HG03060 (cell line): ENCODE measurements around the gene THEM4.
"Not testable (repeated sequence)": the region's sequence is repeated elsewhere in the genome, so short reads cannot be mapped to it uniquely, and the experiment has no call there.

Experiments used
- ATAC-seq: cut with Tn5 transposase; IDR thresholded peaks from one replicate; pipeline ENCODE4 v1.9.1; 2021; ENCODE audit warnings: low read depth, moderate number of reproducible peaks; ENCODE audit not compliant: unreplicated experiment

The THEM4 gene

GRCh38 chr1:151860504-151861187 is 48.7 kb downstream of the THEM4 start:
- ATAC-seq, result no peak

GRCh38 chr1:151859891-151860293 is 49.4 kb downstream of the THEM4 start:
- ATAC-seq, result no peak

DNA sequence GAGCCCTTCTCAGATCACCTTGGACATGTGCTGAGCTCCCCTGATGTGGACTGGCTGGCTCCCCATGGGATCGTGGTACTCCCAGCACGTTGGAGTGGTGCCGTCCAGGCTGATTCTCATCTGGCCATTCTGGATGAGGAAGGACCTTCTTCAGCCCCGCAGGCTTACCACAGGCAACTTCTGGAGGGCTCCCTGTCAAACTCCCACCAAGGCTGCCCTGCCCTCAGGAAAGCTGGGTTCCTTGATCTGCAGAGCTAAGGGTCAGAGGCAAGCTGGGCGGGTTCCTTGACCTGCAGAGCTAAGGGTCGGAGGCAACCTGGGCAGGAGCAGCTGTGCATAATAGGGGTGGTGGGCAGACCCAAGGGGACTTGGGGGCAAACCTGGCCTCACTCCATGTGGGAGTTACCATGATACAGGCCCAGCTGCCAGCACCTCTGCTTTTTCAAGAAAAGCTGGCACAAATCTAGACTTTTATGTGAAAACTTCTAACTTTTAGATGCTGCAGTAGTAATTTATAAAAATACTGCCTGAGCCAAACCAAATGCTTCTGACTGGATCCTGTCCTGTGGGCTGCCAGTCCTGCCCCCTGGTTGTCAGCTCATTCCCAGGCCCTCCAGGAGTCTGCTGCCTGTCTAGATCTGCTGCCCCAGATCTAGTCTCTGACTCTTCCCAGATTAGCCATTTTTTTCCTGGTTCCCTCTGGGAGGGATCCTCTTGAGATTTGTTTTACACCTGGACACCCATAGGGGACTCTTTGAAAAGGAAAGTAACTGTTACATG is 50.2 kb downstream of the THEM4 start:
- no peak for ATAC-seq

GRCh38 chr1:151858030-151858746 is 51.1 kb downstream of the THEM4 start:
- ATAC-seq, result no peak

DNA sequence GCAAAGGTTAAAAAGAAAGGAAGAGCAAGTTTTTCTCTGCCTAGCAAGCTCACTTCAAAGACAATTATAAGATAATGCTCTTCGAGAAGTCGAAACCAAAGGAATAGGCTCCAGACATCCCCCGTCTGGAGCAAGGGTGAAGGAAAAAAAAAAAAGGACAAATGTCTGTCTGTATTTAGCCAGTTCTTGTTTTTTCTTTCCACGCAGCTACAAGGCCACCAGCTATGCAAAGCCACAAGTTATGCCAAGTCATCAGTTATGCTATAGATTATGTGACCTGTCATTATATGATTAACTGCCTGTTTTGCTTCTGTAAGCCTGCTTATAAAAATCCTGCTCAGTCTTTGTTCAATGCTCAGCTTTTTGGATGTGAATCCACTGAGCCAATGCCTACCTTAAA is 53.4 kb downstream of the THEM4 start:
- ATAC-seq, result no peak

DNA sequence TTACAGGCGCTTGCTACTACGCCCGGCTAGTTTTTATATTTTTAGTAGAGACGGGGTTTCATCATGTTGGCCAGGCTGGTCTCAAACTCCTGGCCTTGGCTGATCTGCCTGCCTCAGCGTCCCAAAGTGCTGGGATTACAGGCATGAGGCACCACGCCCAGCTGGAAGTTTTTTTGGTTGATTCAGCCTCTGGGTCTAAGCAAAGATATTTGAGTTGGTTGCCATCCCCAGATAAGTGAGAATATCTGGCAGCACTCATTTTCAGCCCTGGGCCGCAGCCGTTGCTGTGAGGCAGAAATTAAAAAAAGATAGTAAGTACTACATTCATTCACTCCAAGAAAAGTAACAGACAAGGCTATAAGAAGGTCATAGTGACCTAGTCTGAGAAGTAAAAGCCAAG is 53.8 kb downstream of the THEM4 start:
- not testable (repeated sequence) for ATAC-seq

DNA sequence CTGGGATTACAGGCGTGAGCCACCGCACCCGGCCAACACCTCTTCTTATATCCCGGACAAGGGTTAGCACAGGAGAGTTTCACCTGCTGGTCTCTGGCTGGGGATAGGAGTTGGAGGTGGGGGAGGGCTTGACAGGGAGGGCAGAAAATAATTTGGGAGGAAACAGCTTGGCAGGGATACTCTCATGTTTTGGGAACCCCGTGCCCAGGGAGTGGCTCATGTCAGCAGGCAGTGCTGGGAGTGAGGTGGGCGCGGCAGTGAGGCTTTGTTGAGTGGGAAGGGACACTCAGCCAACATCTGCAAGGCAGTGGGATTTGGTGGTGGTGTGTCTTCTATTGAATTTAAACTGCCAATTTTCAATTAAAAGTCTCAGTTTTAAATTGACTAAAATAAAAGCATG is 54.7 kb downstream of the THEM4 start:
- ATAC-seq, result no peak

DNA sequence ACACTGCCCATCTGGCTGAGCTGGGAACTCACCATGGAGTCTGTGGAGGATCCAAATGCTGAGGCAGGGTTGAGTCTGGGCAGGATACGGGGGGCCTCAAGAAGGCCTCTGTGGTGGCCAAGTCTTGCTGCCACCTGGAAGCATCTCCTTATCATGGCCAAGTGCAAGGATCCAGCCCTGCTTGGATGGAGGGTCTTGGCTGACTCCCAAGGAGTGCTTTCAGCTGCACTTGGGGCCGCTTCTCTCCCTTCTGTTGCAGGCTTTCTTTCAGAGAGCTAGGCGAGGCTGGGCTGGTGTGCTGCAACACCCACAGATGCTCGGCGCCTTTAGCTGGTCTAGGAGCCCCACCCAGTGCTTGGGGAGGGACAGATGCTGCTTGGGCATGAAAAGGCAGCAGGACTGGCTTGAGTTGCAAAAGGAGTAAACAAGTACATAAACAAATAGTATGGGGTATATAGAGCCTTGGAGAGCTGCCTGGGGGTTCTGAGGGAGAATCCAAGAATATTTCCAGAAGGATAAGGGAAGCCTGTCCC is 55.8 kb downstream of the THEM4 start, which contains the start of gene THEM5:
Gene THEM5, minus strand, starts transcription at position 302 of the 533 bp plus-strand sequence. Its CDS starts 147 bp downstream, at position 155.
- ATAC-seq, result no peak

DNA sequence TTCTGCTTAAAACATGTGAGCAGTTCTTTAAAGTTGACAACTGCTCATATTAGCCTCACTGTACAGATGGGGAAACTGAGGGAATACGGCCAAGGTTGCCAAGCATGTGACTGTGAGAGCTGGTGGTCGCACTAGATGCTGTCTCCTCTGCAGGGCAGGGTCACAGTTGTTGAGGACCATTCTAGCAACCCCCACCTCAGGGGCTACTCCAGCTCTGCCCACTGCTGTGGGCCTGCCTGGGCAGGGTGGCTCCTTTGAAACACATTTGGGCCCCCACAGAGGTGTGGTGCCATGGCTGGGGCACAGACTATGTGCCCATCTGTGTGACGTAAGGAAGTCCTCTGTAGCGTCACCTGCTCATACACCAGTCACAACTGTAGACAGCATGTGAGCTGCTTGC is 56.6 kb downstream of the THEM4 start:
- no peak for ATAC-seq

GRCh38 chr1:151851886-151852285 is 57.4 kb downstream of the THEM4 start:
- ATAC-seq, result no peak

DNA sequence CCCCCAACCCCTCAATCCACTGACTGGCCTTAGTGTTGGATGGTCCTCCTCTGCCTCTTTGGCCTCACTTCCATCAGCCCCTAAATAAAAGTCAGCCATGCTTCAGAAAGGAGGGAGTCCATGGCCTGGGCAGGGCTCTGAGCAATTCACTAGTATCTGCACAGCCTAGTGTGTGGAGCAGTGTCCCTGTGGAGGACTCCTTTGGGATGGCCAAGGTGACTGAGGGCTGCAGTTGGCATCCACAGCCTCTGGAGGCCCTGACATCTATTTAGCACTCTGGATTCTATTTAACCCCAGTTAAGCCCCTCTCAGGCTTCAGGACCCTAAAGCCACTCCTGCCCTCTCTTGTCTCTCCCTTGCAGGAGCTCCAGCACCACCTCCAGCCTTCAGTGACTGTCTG is 59.4 kb downstream of the THEM4 start:
- no peak for ATAC-seq

GRCh38 chr1:151849126-151849525 is 60.2 kb downstream of the THEM4 start:
- no peak for ATAC-seq

GRCh38 chr1:151847867-151848596 is 61.3 kb downstream of the THEM4 start:
- no peak for ATAC-seq

DNA sequence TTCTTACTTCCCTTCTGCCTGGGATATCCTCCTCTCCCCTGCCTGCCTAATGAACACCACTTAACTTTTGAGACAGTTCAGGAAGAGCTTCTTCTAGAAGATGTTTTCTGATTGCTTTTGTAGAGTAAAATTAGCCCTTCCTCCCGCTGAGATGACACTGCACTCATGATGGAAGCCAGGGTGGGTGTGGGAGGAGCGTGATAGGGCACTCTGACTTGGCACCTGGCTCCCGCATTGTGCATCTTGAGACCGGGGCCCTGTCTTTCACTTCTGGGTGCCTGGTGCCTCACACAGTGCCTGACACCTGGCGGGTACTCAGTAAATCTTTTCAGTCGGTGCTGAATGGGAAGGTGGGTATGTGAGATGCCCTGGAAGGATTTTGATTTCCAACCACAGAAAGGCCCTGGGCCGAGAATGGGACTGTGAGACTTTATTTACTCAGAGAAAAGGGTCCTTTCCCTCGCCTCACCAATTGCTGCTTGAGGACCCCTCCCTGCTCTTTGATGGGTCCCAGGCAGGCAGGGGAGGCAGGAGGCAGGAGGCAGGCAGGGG is 62.5 kb downstream of the THEM4 start:
- no peak for ATAC-seq

GRCh38 chr1:151846062-151846568 is 63.2 kb downstream of the THEM4 start:
- no peak for ATAC-seq

DNA sequence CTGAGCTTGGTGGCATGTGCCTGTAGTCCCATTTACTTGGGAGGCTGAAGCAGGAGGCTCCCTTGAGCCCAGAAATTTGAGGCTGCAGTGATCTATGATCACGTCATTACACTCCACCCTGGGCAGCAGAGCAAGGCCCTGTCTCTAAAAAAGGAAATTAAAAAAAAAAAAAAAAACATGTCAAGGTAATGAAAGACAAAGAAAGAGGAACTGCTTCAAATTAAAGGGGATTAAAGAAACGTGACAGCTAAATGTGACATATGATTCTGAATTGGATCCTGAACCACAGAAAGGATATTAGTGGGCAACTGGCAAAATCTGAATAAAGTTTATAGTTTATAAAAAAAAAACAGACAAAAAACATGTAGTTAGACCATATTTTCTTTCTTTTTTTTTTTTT is 65.9 kb downstream of the THEM4 start:
- ATAC-seq, result no peak

DNA sequence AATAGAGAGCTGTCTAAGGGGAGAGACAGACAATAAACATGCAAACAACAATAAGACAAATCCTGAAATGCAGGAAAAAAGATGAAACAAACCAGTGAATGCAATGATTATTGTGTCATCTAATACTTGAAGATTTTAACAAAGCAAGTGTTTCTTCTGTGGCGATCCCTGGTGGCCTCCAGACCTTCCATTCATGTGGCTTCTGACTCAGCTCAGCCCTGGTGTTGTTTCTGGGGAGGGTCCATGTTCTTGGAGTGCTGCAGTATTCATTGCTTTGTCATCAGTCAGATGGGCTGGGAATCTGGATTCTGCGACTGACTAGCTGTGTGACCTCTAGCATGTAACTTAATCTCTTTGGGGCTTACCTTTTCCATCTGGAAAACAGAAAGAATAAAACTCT is 68.2 kb downstream of the THEM4 start:
- no peak for ATAC-seq

DNA sequence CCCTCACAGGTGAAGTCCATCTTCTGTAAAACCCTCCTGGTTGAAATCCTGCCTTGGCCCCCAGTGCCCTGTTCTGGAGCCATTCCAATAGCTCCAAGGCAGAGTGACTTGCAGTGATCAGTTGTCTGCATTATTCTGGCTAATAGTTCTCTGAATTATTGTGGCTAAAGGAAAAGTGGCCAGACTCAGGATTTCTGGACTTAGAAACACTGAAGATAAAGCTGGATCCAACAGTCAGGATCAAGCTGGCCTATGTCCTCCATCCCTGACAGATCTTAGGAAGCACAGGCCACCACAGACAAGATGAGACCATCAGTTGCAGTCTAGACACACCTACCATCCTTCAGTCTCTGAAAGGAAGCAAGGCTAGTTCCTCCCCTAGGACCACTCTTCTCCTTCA is 68.9 kb downstream of the THEM4 start:
- ATAC-seq, result no peak

DNA sequence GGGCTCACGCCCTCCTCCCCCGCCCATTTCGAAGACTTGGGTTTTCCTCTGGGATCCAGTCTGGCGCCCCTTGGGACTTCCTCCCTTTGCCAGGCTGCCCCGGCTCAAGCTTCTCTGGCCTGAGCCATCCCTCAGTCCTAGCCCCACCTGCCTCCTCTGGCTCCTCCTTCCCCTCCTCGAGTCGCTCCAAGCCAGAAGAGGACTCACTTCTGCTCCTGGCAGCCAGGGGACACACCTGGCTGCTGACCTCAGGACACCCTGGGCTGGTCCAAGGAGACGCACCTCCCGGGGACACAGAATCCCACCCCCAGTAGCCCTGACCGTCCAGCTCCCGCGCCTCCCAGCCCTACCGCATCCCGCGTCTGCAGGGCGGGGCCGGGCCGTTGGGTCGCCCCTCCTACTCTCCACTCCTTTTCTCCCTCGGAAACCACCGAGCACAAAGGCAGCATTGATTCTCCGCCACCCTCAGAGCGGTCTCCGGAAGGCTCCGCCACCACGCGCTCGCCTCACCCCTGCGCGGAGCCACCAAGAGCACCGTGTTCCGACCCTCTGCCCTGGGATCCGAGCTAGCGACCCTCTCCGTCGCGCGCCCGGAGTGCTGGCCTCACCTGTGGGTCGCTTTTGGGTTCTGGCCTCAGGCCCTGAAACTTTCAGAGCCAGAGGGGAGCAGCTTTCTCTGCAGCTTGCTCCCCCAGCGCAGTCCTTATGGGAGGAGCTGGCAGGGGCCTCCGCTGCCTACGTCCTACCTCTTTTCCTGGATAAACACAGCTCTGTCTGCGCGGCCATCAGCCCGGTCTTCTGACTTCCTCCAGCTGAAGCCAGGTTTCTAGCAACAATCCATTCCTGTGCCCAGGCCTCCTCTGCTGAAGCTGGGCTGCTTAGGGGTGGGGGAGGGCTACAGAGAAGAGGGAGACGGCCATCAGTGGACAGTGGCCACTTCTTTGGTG is 69.6 kb downstream of the THEM4 start, which contains the start of gene C2CD4D:
Gene C2CD4D, minus strand, starts transcription at position 364 of the 947 bp plus-strand sequence. CDS start 831 bp downstream, outside the sequence.
- ATAC-seq, result no peak
